GM23338 (cell line): ENCODE results near the gene ZFR2. TPM values are rescaled to one million over a fixed set of nuclear protein-coding genes. Genes with fewer than 3 reads are reported as not detected.

Source experiments
- ATAC-seq: fragments of 200-7000 bp; cut with Tn5 transposase; 3 replicates; pipeline ENCODE4 v1.9.1; 2020
- DNase-seq: peaks from one replicate; pipeline ENCODE4 v3.0.0-alpha.2; 2015; ENCODE audit warnings: low spot score
- H2AFZ ChIP-seq: fragments of 200-600 bp; sonication (generic); 2 replicates; pipeline ENCODE4 v1.8.0; 2016; ENCODE audit warnings: antibody characterized with exemption, mild to moderate bottlenecking, moderate library complexity
- H3F3A ChIP-seq: fragments of 200-600 bp; sonication (generic); replicated peaks from 2 replicates; pipeline ENCODE4 v1.8.0; 2017; ENCODE audit warnings: antibody characterized with exemption, mixed run types, low read depth
- H3K27ac ChIP-seq: fragments of 200-600 bp; sonication (generic); 2 replicates; pipeline ENCODE4 v1.6.1; 2016; ENCODE audit warnings: low read depth
- H3K27me3 ChIP-seq: fragments of 200-600 bp; sonication (generic); 2 replicates; pipeline ENCODE4 v1.8.0; 2016; ENCODE audit warnings: mild to moderate bottlenecking, mixed run types, moderate library complexity; ENCODE audit not compliant: insufficient read depth
- H3K36me3 ChIP-seq: fragments of 200-600 bp; sonication (generic); 2 replicates; pipeline ENCODE4 v1.8.0; 2016; ENCODE audit warnings: mild to moderate bottlenecking; ENCODE audit not compliant: insufficient read depth
- H3K4me1 ChIP-seq: fragments of 200-600 bp; sonication (generic); 2 replicates; pipeline ENCODE4 v1.8.0; 2016; ENCODE audit warnings: mild to moderate bottlenecking, moderate library complexity; ENCODE audit not compliant: insufficient read depth
- H3K4me2 ChIP-seq: fragments of 200-600 bp; sonication (generic); 2 replicates; pipeline ENCODE4 v1.7.1; 2017; ENCODE audit warnings: mixed run types
- H3K4me3 ChIP-seq: fragments of 200-600 bp; sonication (generic); 2 replicates; pipeline ENCODE4 v1.6.1; 2016; ENCODE audit warnings: mixed run types
- H3K79me2 ChIP-seq: fragments of 200-600 bp; sonication (generic); replicated peaks from 2 replicates; pipeline ENCODE4 v1.8.0; 2017; ENCODE audit warnings: mild to moderate bottlenecking; ENCODE audit not compliant: insufficient read depth
- H3K9me2 ChIP-seq: fragments of 200-600 bp; sonication (generic); 2 replicates; pipeline ENCODE4 v1.8.0; 2017; ENCODE audit not compliant: insufficient read depth
- H4K20me1 ChIP-seq: fragments of 200-600 bp; sonication (generic); replicated peaks from 2 replicates; pipeline ENCODE4 v1.8.0; 2017; ENCODE audit warnings: mild to moderate bottlenecking; ENCODE audit not compliant: insufficient read depth
- H3K27ac Mint-ChIP-seq: 2 replicates; pipeline ENCODE4 v1.8.0; 2020; ENCODE audit warnings: inconsistent platforms, mild to moderate bottlenecking, moderate library complexity, mixed read lengths
- H3K27me3 Mint-ChIP-seq: 3 replicates; pipeline ENCODE4 v1.8.0; 2022; ENCODE audit warnings: low read depth, mild to moderate bottlenecking, moderate library complexity, mixed read lengths, inconsistent platforms; ENCODE audit not compliant: insufficient read depth, poor library complexity
- H3K36me3 Mint-ChIP-seq: 3 replicates; pipeline ENCODE4 v1.8.0; 2021; ENCODE audit warnings: low read depth, mild to moderate bottlenecking, inconsistent platforms, moderate library complexity, mixed read lengths
- H3K4me1 Mint-ChIP-seq: 3 replicates; pipeline ENCODE4 v1.8.0; 2020; ENCODE audit warnings: mild to moderate bottlenecking, inconsistent platforms, mixed read lengths
- H3K4me3 Mint-ChIP-seq: 3 replicates; pipeline ENCODE4 v1.8.0; 2021; ENCODE audit warnings: moderate library complexity, mild to moderate bottlenecking, inconsistent platforms, mixed read lengths
- H3K9me3 Mint-ChIP-seq: 3 replicates; pipeline ENCODE4 v1.8.0; 2020; ENCODE audit warnings: moderate library complexity, mild to moderate bottlenecking, inconsistent platforms, mixed read lengths
- EZH2phosphoT487 ChIP-seq: fragments of 200-600 bp; sonication (generic); IDR thresholded peaks from one replicate; pipeline ENCODE4 v1.8.1; 2018; ENCODE audit warnings: antibody characterized with exemption; ENCODE audit not compliant: unreplicated experiment
- ZNF114 ChIP-seq: fragments of 250-450 bp; sonication (Bioruptor Pico); IDR thresholded peaks from 2 replicates; pipeline ENCODE4 v1.5.0; 2020; ENCODE audit warnings: mild to moderate bottlenecking, moderate library complexity
- ZNF462 ChIP-seq: fragments of 250-450 bp; sonication (Bioruptor Pico); IDR thresholded peaks from 2 replicates; pipeline ENCODE4 v1.5.0; 2020; ENCODE audit warnings: mild to moderate bottlenecking, moderate library complexity
- polyA plus RNA-seq: library from polyadenylated mRNA; unstranded; fragments of >200 nt; fragmentation: Nextera tagmentation; extraction: Ambion mirVana; gene quantifications from 2 replicates; pipeline ENCODE4 v1.2.1, GENCODE V29; 2016
- total RNA-seq: library from RNA; depleted of rRNA; stranded (reverse); fragments of >200 nt; shearing (Covaris generic); gene quantifications from 2 replicates; pipeline ENCODE4 v1.2.3, GENCODE V29; 2014
- TF ChIP-seq, protein P1 (sequence below), 2 experiments: fragments of 200-600 bp in 1 of 2; sonication (generic) in 1 of 2; conservative IDR thresholded peaks; 2 replicates each; pipeline versions ENCODE4 v1.5.1 to v1.6.1; 2016 to 2017; ENCODE audit warnings: antibody characterized with exemption in 2 of 2, low read depth in 2 of 2, mild to moderate bottlenecking in 2 of 2, moderate library complexity in 1 of 2

Gene ZFR2
- total and polyA plus RNA-seq, 2 experiments from 2014 or later, result 15.8 to 31.3 TPM

GRCh38 chr19:3862826-3863500, 5.9 kb downstream of the ZFR2 start:
- Histone ChIP-seq H2AFZ (no peak overlapping the region), H3K27me3 (no peaks in the 10 kb centered on the region), H3K36me3 (no peaks in the 10 kb centered on the region), H3F3A (no peaks in the 10 kb centered on the region), H3K4me1 (peaks cover 7% of the 10 kb centered on the region), H3K79me2 (peaks cover 41% of the 10 kb centered on the region), H3K4me3 (no peak overlapping the region), H3K27ac (no peak overlapping the region), H3K4me2 (no peak overlapping the region), H4K20me1 (peaks cover 6% of the 10 kb centered on the region; the same call in 1 of the 2 replicates), H3K9me2 (no peaks in the 10 kb centered on the region)
- TF ChIP-seq EZH2phosphoT487 (no peak), ZNF462 (CRISPR knock-in tag) (no peak), ZNF114 (no peak)
- TF ChIP-seq, protein P1, sequence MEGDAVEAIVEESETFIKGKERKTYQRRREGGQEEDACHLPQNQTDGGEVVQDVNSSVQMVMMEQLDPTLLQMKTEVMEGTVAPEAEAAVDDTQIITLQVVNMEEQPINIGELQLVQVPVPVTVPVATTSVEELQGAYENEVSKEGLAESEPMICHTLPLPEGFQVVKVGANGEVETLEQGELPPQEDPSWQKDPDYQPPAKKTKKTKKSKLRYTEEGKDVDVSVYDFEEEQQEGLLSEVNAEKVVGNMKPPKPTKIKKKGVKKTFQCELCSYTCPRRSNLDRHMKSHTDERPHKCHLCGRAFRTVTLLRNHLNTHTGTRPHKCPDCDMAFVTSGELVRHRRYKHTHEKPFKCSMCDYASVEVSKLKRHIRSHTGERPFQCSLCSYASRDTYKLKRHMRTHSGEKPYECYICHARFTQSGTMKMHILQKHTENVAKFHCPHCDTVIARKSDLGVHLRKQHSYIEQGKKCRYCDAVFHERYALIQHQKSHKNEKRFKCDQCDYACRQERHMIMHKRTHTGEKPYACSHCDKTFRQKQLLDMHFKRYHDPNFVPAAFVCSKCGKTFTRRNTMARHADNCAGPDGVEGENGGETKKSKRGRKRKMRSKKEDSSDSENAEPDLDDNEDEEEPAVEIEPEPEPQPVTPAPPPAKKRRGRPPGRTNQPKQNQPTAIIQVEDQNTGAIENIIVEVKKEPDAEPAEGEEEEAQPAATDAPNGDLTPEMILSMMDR (conservative IDR thresholded peaks at IDR 0.05; ENCODE audit: low read depth in 2 of 2), result peak in 1 of 2 experiments; percentile 39; a peak in 2 of 4 replicates
- H3K9me3 Mint-ChIP-seq, result peaks cover 2% of the 10 kb centered on the region; the same call in 1 of the 3 replicates
- ATAC-seq (no peak), DNase-seq (no peak)
- H3K27me3 Mint-ChIP-seq, result peaks cover 7% of the 10 kb centered on the region
- peaks cover 12% of the 10 kb centered on the region for H3K4me1 Mint-ChIP-seq
- no peak overlapping the region for H3K27ac Mint-ChIP-seq
- no peak overlapping the region for H3K4me3 Mint-ChIP-seq
- peaks cover 4% of the 10 kb centered on the region; the same call in 1 of the 3 replicates for H3K36me3 Mint-ChIP-seq
